HG03432 (cell line): ENCODE measurements around the gene ZNF385C.
"Not testable (repeated sequence)": the region's sequence is repeated elsewhere in the genome, so short reads cannot be mapped to it uniquely, and the experiment has no call there.

Source experiments
- ATAC-seq: cut with Tn5 transposase; IDR thresholded peaks from one replicate; pipeline ENCODE4 v1.9.1; 2021; ENCODE audit warnings: mild to moderate bottlenecking, moderate library complexity; ENCODE audit not compliant: unreplicated experiment

ZNF385C gene, protein sequence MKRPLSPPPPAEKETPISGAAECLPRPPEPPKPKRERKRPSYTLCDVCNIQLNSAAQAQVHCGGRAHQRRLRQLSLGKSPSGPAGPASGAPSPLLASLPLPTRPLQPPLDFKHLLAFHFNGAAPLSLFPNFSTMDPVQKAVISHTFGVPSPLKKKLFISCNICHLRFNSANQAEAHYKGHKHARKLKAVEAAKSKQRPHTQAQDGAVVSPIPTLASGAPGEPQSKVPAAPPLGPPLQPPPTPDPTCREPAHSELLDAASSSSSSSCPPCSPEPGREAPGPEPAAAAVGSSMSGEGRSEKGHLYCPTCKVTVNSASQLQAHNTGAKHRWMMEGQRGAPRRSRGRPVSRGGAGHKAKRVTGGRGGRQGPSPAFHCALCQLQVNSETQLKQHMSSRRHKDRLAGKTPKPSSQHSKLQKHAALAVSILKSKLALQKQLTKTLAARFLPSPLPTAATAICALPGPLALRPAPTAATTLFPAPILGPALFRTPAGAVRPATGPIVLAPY

DNA sequence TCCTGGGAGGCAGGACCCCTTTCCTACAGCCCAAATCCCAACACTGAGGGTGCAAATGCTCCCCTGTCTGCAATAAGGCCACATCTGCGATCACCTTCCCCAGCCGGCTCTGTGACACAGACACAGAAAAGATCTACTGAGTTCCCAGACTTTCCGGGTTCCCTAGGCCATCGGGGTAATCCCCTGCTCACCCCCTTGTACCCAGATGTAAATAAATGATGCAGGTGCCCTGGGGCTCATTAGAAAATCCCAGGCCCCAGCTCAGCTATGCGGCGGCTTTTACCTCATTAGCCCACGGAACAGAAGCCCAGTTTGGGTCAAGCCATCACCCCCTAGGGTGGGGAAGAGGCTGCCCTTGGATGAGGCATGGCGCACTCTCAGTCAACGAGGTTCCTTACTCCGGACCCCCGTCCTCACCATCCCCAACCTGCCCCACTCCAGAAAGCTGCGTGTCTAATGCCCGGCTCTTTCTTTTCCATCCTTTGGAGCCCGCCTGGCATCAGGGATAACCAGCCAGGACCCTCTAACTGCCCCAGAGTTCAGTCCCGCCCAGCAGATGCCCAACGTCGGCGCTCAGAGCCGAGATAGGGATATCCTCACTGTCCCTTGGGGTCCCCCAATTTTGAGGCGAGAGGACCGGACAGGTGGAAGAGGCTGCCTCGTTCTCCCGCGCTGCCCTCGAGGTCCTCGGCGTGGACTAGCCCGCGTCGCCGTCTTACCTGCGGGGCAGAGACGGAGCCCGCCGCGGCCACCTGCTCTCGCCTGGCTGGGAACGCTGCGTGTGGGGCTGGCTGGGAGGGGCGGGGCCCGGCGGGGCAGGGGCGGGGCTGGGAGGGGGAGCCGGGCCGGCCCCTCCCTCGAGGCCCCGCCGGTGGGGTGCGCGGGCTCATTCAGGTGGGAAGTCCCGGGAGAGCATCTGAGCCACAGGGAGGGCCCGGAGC, at the start of gene ZNF385C:
TSS of gene ZNF385C (minus strand) at position 783 of the 941 bp plus-strand sequence. CDS start 35,417 bp downstream, outside the sequence.
- ATAC-seq: no peak

DNA sequence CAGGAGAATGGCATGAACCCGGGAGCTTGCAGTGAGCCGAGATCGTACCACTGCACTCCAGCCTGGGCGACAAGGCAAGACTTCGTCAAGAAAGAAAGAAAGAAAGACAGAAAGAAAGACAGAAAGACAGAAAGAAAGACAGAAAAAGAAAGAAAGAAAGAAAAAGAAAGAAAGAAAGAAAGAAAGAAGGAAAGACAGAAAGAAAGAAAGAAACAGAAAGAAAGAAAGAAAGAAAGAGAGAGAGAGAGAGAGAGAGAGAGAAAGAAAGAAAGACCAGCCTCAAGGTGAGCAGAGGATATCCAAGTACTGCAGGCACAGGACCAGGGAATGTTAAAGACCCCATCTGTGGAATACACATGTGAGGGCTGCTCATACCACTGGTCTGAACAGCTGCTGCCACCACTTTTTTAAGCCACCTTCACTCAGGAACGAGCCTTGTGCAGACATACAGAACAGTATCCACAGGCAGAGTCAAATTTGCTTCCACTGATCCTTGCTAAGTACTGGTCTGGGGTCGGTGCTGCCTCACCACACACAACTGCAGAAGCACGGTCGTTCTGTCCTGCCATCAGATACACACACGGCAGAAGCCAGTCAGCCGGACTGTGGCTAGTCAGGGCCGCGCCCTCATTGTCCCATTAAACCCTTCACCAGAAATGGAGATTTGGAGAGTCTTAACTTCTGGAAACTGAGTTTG, 48.8 kb upstream of the ZNF385C start:
- ATAC-seq: no peak

DNA sequence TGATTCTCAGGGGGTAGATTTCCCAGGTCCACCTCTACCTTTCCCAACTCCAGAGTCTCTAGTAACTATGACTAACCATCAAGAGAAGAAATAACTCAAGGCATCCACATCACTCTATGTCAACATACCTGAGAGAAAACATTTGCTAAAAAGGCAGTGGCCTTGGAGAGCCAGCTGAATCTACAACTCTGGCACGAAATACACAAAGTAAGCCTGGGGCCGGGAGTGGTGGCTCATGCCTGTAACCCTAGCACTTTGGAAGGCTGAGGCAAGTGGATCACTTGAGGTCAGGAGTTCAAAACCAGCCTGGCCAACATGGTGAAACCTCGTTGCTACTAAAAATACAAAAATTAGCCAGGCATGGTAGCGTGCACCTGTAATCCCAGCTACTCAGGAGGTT, 44.9 kb upstream of the ZNF385C start:
- ATAC-seq: not testable (repeated sequence)

DNA sequence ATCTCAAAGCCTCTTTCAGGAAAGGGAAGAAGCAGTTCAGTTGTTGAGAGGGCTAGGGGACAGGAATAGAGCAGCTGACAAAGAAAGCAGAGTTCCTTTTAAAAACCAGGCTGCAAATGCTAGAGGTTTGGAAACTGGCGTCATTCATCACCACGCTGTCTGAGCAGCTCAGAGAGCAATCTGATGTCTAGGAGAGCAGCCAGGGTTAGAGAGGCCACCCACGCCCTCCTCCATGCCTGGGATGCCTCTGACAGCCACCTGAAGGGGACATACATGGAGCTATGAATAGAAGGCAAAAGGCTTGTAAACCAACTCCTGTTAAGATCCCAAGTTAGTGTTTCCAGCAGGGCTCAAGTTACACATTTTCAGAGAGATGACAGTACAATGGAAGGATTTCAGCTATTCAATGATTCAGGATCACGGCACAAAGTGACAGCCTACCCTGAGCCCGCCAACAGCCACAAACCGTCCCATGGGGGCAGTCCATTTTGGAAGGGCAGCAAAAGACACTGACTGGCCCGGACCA, 44.2 kb upstream of the ZNF385C start:
- no peak for ATAC-seq

DNA sequence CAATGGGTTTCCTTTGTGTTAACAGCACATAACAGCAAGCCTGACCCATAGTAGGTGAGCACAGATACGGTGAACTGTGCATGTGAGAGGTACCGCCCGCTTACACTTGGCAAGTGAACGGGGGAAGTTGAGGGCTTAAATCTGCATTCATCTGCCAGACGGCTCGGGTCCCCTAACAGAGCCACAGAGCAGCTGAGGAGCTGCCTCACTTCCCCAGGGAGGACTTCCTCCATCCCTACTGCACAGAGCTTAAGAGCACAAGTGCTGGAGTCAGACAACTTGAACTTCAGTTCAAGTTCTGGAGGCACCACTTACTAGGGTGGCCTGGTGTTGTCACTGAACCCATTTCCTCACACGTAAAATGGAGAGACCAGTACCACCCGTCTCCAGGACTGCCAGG, 43.1 kb upstream of the ZNF385C start:
- no peak for ATAC-seq

DNA sequence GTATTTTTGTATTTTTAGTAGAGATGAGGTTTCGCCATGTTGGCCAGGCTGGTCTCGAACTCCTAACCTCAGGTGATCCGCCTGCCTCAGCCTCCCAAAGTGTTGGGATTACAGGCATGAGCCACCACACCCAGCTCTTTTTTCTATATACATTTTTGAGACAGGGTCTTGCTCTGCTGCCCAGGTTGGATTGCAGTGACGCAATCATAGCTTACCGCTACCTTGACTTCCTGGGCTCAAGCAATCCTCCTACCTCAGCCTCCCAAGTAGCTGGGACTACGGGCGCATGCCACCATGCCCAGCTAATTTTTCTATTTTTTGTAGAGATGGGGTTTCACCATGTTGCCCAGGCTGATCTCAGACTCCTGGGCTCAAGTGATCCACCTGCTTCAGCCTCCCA, 42.4 kb upstream of the ZNF385C start:
- not testable (repeated sequence) for ATAC-seq

DNA sequence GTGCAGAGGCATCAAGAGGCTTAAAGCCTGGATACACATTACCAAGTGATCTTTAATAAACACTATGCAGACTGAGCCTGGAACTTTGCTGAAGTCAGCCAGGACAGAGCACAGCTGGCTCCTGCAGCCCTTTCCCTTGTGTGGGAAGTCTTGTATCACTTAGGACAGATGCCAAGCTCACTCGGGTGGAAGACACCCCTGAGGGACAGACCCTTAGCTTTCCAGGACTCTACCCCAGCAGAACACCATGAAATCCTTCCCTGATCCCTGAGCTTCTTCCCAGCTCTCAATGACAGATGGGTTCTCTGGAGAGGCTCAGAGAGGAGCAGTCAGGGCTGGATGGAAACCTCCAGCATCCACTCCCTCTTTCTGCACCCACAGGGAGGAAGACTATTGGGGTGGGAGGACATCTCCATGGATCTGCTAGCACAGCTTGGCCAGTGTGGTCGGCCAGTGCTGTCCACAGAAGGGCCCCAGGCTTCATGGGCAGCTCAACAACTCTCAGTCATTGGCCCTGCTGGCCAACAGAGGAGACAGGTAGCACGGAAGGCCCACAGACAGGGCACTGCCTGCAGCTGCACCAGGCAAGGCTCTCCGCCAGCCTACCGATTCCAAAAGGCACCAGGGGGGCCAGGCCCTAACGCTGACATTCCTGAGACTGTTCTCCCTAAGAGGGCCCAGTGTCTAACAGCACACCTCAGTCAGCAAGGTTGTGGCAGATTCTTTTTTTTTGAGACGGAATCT, 40.6 kb upstream of the ZNF385C start:
- ATAC-seq: no peak

DNA sequence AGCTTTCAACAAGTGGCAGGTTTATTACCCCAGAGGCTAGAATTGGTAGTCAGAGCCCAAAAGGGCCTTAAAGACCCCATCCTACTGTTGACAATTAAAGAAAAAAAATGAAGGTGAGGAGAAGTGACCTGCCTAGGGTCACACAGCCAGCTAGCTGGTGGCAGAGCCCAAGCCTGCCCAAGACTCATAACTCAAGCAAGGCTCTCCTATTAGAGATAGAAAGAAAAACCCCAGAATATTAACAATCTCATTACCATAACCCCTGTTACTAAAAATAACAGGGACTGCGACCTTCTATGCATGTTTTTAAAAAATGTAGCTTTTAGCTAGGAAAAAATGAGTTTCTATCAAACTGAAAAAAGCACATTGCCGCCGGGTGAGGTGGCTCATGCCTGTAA, 38.4 kb upstream of the ZNF385C start:
- no peak for ATAC-seq

DNA sequence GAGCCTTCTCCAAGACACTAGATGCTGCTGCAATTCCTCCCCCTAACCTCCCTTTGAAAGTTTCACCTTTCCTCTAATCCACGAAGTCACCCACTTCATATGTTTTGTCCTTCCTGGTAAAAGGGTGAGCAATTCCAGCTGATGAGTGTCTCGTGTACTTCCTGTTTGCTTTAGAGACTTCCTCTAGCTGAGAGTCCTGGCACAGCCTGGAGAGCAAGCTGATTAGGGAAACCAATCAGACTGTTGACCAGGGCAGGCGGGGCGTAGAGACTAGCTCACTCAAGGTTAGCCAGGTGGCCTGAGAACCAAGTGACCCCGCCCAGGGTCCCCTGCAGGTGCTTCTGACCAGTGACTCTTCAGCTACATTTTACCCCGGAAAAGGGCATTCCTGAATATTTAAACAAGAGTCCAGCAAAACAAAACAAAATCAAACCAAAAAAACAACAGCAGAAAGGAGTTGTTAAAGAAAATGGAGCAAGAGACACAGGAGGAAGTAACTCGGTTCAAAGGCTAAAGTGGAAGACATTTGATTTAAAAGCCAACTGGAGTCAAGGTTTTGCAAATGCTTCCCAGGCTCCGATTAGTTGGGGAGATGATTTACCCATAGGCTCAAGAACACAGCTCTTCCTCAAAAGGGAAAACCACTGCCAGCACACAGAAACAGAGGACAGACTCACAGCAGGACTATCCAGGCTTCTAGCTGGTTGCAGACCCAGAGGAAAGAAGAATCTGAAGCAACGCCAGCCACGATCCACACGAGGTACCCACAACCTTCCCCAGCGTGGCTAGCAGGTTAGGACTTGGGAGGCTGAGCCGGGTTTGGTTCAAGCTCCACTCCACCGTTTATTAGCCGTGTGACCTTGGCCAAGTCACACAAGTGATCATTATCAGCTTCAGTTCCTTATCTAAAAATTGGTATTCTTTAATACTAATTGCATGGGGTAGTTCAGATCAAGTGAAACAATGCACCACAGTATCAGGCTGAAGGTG, 37.7 kb upstream of the ZNF385C start:
- no peak for ATAC-seq

DNA sequence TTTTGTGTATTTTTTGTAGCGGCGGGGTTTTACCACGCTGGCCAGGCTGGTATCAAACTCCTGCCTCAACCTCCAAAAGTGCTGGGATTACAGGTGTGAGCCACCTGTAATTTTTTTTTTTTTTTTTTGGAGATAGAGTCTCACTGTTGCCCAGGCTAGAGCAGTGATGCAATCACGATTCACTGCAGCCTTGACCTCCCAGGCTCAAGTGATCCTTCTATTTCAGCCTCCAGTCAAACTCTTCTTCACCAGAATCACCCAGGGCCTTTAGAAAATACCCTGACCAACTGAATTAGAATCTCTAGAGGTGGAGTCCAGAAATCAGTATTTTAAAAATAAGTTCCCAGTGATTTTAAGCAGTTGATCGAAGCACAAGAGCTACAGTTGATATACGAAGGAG, 36.9 kb upstream of the ZNF385C start:
- ATAC-seq: no peak

DNA sequence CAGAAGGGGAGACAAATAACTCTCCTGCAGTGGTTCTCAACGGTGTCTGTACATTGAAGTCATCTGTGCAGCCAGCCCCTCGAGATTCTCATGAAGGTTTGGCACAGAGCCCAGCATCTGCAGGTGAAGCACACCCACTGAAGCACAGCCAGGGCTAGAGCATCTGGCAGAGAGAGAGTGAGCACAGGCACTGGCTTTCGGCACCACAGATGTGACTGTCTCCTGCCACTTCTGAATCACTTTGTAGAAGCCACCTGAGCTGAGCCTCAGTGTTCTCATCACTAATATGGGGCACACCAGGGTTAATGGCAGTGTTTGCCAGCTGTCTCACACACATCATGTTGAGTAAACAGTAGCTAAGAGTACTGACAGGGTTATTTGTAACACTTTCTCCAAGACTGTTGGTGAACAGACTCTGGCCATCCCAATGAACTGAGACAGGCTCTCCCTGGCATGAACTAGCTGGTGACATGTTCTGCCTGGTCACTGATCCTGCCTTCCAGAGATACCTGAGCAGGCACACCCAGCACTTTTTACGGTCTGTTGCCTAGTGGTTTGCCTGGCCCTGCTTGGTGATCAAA, 35.3 kb upstream of the ZNF385C start:
- peak; percentile 59 for ATAC-seq

DNA sequence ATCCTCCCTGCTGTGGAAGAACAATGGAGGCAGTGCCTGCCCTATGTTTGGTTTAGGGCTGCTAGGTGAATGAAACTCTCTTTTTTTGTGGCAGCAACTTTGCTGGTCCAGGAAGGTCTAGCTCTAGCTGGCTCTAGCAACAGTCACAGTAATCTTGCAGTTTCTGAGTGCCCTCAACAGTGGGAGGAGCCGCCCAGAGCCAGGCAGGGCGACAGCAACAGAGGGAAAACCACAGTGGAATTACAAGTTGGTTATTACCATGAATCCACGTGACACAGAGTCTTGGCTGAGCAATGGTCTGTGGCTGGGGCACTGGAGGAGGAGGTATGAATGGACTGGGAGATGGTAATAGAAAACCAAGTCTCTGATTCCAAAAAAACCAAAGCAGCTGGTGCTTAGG, 34.7 kb upstream of the ZNF385C start:
- peak; percentile 40 for ATAC-seq

DNA sequence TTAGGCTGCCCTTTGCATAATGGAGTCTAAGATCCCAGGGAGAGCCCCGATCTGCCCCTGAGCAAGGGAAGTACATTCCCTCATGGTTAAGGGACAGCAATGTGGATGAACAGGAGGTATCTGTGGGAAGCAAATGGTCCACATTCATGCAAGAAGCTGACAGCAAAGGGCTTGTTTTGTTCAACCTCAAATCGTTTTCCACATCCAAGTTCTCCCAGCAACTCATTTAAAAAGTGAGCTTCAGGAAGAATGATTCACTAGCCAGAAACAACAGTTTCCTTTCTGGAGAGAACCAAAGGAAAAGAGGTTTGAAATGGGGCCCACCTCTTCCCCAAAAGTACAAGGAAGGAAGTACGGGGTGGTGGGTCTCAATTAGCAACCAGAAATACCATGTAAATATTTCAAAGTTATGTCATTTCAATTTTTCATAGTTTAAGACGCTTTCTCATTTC, 33.7 kb upstream of the ZNF385C start:
- no peak for ATAC-seq

DNA sequence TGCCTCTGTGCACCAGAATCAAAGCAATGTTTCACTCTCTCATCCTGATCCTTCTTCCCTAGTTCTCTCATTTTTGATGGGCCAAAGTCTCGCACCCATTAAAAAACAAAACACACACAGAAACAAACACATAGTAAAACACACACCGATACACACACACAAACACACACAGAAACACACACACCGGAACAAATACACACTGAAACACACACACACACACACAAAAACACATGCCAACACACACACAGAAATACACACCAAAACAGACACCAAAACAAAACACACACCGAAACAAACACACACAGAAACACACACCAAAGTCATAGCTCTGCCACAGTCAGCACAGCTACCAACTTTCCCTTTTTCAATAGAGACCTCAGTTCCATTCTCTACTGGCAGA, 33.0 kb upstream of the ZNF385C start:
- no peak for ATAC-seq

DNA sequence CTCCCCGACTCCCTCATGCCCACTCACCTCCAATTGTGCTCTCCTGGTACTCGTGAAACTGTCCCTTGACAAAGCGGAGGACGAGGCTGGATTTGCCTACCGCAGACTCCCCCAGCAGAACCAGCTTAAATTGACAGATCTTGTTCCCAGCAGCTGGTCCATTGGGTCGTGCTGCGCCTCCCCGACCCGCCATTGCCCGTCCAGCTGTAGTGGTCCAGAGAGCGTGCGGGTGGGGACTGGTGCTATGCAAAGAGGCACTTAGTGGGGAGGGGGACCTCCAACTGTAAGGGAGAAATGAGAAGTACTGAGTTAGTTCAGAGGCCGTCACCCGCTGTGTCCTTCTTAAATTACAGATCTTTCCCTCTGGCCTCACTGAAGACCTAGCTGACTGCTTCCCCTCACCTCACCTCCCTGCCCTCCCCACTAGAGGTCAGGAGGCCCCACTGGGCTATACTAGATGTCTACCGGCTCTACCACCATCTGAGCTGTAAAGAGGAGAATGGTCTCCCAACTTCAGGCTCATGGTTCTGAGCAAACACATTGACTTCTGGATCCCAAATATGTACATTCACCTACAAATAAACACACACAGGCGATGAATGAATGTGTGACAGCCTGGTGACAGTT, 32.1 kb upstream of the ZNF385C start:
- ATAC-seq: no peak

DNA sequence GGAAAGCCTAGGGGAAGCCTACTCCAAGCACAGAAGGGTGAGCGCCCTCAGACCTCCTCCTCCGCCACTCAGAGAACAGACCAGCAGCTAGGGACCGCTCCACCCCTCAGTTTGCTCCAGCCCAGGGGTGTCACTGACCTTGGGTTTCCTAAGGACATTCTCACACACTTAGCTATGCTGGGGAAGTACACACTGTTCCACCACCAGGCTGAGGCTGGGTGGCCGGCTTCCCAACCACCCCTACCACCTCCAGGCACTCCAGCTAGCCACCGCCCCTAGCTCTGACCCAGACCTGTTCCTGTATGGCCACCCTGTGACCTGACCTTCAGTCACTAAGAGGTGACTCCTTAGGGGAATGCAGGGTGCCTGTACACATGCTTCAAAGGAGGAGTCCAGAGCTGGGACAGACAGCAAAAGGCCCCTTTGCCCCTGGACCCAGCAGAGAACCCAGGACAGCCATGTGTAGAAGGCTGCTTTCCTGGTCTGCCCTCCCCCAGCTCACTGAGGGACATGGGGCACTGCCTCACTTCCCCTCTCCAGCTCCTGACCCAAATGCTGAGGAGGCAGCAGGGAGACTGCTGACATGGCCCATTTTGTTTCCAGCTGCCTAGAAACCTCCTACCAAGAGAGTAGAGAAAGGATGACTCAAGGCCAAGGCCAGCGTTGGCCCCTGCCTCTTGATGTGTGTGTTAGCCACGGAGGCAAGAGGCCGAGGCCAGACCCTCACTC, 31.0 kb upstream of the ZNF385C start:
- no peak for ATAC-seq

DNA sequence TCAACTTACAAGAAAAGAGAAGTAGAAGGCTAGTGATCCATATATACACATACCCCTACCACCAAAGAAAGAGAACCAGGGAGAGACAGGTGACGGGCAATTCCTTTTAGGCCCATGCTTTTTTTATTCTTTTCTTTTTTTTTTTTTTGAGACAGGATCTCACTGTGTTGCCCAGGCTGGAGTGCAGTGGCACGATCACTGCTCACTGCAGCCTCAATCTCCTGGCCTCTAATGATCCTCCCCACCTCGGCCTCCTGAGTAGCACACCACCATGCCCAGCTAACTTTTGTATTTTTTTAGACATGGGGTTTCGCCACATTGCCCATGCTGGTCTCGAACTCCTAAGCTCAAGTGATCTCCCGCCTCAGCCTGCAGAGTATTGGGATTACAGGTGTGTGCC, 29.1 kb upstream of the ZNF385C start:
- ATAC-seq: no peak
